ENCODE data around the gene DTNB.

DNA sequence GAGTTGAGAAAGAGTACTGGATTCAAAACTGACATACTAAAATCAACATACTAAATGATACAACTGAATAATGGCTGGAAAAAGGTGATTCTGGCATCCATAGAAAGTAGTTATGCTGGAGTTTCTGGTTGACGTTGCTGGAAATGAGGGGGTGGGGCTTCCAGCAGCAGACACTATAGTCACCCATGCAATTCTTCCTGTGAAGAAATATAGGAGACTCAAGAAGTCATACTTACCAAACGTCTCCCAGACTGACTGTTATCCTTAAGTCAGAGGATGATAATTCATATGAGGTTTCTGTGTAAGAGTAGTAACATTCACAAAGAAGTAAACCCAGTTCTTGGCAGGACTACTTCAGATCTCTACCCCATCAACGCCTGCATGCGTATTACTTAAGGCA lies 23.6 kb downstream of the DTNB start:
- TF ChIP-seq, protein P1, sequence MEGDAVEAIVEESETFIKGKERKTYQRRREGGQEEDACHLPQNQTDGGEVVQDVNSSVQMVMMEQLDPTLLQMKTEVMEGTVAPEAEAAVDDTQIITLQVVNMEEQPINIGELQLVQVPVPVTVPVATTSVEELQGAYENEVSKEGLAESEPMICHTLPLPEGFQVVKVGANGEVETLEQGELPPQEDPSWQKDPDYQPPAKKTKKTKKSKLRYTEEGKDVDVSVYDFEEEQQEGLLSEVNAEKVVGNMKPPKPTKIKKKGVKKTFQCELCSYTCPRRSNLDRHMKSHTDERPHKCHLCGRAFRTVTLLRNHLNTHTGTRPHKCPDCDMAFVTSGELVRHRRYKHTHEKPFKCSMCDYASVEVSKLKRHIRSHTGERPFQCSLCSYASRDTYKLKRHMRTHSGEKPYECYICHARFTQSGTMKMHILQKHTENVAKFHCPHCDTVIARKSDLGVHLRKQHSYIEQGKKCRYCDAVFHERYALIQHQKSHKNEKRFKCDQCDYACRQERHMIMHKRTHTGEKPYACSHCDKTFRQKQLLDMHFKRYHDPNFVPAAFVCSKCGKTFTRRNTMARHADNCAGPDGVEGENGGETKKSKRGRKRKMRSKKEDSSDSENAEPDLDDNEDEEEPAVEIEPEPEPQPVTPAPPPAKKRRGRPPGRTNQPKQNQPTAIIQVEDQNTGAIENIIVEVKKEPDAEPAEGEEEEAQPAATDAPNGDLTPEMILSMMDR (IDR thresholded peaks at IDR 0.05; ENCODE audit: poor library complexity) = no peak
- no peak for TF ChIP-seq EZH2 (IDR thresholded peaks at IDR 0.05; ENCODE audit: borderline replicate concordance)
